ENCODE measurements around the gene GSTA2.
"Not testable (repeated sequence)": the region's sequence is repeated elsewhere in the genome, so short reads cannot be mapped to it uniquely, and the experiment has no call there.

GSTA2 gene

GRCh38 chr6:52763322-52763916, at the start of gene GSTA2:
Gene GSTA2 (minus strand): TSS chr6:52763475. CDS start chr6:52757947, 5,528 bp downstream.
- not testable (repeated sequence) for DNase-seq

DNA sequence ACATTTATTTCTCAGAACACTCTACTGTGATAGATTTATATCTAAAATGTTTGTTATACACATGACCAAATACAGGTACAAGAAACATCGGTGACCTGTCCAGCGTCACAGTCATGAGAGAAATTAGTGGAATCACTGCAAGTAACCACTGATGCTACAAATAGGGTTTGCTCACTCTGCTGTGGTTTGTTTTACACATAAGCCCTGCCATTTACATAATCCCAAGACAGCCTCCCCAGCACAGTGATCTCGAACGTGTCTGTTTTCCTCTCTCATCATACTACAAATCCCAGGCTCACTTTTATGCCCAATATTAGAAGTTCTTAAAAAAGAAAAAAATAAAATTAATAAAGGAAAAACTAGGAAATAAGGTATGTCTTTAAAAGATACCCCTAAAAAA, 46.5 kb upstream of the GSTA2 start:
- DNase-seq = not testable (repeated sequence)

- DNase-seq = no peak
These were observed 45.4 kb upstream of the GSTA2 start for GRCh38 chr6:52808660-52809059.

GRCh38 chr6:52803668-52804255, 40.5 kb upstream of the GSTA2 start, which contains the start of gene GSTA1:
Gene GSTA1 (minus strand): TSS chr6:52803816. CDS start chr6:52799267, 4,549 bp downstream.
- not testable (repeated sequence) for DNase-seq

- no peak for DNase-seq
These were observed 39.5 kb upstream of the GSTA2 start for GRCh38 chr6:52802806-52803205.

GRCh38 chr6:52801188-52801841, 38.0 kb upstream of the GSTA2 start:
- no peak for DNase-seq

DNA sequence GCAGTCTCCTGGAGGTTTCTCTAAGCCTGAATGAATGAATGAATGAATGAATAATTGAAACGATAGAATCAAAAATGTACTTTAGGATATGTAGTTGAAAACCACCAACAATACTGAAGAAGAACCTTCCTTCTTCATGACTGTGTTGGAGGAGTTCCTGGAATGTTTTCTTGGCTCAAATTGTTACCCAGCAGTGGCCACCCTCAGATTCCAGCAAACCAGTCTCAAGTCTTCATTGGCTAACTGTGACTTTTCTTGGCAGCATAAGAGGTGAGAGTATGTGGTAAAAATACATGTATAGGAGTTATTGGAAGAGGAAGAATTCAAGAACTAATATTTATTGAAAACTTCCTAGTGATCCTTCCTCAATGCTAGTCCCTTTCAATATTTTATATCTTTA, 36.0 kb upstream of the GSTA2 start:
- not testable (repeated sequence) for DNase-seq

DNA sequence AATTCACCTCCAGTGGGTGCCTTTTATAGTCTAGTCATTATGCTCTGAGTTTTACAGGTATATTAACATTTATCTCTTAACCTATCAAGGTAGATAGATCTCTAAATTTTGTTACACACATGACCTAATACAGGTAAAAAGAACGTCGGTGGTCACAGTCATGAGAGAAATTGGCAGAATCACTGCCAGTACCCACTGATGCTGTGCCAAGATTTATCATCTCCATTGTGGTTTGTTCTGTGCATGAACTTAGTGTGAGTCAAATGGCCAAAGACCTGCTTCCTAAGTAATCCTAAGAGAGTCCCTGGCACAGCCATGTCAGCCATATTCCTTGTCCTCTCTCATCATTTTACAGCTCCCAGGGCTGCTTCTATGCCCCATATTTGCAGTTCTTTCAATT, 31.1 kb upstream of the GSTA2 start:
- DNase-seq = not testable (repeated sequence)

- DNase-seq = no peak
These were observed 27.6 kb upstream of the GSTA2 start for GRCh38 chr6:52790861-52791260.

- DNase-seq = not testable (repeated sequence)
These were observed 26.4 kb upstream of the GSTA2 start for GRCh38 chr6:52789658-52790057.

- no peak for DNase-seq
These were observed 25.2 kb upstream of the GSTA2 start for GRCh38 chr6:52788478-52788877.

DNA sequence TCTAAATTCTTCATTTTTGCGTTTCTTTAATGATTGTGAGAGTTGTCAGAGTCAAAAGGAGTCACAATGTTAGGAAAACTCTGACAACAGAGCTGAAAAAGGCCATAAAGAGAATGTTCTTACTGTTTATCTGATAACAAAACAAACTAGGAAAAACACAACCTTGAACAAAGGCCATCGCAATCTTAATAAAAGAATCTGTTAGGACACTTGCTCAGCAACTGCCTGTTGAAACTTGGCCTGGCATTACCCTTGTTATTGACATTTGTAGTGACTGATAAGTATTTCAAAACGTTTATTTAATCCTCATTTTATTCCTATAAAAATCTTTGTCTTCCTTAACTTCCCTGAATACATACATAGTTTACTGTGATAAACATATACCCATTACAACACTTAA, 24.6 kb upstream of the GSTA2 start:
- DNase-seq = no peak

DNA sequence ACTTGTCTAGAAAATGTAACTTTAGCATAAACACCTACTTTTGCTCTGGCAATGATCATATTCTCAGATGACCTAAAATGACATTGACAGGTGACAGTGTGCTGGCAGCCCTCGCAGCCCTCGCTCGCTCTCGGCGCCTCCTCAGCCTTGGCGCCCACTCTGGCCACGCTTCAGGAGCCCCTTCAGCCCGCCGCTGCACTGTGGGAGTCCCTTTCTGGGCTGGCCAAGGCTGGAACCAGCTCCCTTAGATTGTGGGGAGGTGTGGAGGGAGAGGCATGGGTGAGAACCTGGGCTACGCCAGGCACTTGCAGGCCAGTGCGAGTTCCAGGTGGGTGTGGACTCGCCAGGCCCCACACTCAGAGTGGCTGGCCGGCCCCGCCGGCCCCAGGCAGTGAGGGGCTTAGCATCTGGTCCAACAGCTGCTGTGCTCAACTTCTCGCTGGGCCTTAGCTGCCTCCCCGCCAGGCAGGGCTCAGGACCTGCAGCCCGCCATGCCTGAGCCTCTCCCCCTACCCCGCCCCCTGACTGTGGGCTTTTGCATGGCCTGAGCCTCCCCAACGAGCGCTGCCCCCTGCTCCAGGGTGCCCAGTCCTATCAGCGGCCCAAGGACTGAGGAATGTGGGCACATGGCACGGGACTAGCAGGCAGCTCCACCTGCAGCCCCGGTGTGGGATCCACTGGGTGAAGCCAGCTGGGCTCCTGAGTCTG, 23.1 kb upstream of the GSTA2 start:
- no peak for DNase-seq

GRCh38 chr6:52782696-52783274, 19.5 kb upstream of the GSTA2 start:
- not testable (repeated sequence) for DNase-seq

GRCh38 chr6:52782209-52782608, 18.9 kb upstream of the GSTA2 start:
- DNase-seq = not testable (repeated sequence)

GRCh38 chr6:52779237-52779636, 16.0 kb upstream of the GSTA2 start:
- no peak for DNase-seq

DNA sequence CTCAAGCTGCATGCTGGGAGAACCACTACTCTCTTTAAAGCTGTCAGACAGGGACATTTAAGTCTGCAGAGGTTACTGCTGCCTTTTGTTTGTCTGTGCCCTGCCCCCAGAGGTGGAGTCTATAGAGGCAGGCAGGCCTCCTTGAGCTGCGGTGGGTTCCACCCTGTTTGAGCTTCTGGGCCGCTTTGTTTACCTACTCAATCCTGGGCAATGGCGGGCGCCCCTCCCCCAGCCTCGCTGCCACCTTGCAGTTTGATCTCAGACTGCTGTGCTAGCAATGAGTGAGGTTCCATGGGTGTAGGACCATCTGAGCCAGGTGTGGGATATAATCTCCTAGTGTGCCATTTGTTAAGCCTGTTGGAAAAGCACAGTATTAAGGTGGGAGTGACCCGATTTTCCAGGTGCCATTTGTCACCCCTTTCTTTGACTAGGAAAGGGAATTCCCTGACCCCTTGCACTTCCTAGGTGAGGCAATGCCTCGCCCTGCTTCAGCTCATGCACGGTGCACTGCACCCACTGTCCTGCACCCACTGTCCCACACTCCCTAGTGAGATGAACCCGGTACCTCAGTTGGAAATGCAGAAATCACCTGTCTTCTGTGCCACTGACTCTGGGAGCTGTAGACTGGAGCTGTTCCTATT, 13.6 kb upstream of the GSTA2 start:
- not testable (repeated sequence) for DNase-seq

DNA sequence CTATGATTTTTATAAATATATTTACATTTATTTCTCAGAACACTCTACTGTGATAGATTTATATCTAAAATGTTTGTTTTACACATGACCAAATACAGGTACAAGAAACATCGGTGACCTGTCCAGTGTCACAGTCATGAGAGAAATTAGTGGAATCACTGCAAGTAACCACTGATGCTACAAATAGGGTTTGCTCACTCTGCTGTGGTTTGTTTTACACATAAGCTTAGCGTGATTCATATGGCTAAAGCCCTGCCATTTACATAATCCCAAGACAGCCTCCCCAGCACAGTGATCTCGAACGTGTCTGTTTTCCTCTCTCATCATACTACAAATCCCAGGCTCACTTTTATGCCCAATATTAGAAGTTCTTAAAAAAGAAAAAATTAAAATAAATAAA, 6.1 kb upstream of the GSTA2 start:
- not testable (repeated sequence) for DNase-seq

DNA sequence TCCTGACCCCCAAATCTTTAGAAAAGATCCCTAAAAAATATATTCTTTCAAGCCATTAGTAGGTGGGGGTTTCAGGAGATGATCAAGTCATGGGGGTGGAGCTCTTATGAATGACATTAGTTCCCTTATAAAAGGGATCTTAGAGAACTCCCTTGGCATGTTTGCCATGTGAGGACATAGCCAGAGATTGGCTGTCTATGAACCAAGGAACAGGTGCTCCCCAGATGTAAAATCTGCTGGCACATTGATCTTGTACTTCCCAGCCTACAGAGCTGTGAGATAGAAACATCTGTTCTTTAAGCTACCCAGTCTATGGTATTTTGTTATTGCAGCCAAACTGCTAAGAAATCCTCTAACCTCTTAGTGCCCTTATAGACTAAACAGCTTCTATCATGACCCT, 4.4 kb upstream of the GSTA2 start:
- DNase-seq = not testable (repeated sequence)

DNA sequence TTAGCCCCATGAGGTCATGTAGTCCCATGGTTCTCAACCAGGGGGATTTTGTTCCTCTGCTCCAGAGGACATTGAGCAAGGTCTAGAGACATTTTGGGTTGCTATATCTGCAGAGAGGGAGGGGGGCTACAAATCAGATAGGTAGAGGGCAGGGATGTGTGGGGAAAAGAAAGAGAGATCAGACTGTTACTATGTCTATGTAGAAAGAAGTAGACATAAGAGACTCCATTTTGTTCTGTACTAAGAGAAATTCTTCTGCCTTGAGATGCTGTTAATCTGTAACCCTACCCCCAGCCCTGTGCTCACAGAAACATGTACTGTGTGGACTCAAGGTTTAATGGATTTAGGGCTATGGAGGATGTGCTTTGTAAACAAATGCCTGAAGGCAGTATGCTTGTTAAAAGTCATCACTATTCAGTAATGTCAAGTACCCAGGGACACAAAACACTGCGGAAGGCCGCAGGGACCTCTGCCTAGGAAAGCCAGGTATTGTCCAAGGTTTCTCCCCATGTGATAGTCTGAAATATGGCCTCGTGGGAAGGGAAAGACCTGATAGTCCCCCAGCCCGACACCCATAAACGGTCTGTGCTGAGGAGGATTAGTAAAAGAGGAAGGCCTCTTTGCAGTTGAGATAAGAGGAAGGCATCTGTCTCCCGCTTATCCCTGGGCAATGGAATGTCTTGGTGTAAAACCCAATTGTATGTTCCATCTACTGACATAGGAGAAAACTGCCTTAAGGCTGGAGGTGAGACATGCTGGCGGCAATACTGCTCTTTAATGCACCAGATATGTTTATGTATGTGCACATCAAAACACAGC, 1.4 kb downstream of the GSTA2 start:
- DNase-seq = not testable (repeated sequence)

GRCh38 chr6:52760105-52760765, 3.0 kb downstream of the GSTA2 start:
- no peak for DNase-seq

Data from activated effector memory CD4-positive, alpha-beta T cell treated with anti-CD3 and anti-CD28 coated beads, Interleukin-2, amount 50 U/mL, for 16 hours (primary cell).